HG03097 (cell line): ENCODE data around the gene SPSB2.

Experiments
- ATAC-seq: cut with Tn5 transposase; IDR thresholded peaks from one replicate; pipeline ENCODE4 v1.9.1; 2021; ENCODE audit not compliant: unreplicated experiment, low FRiP score

Gene SPSB2

GRCh38 chr12:6834873-6835272 lies 38.2 kb downstream of the SPSB2 start:
- ATAC-seq = no peak

GRCh38 chr12:6834254-6834653 lies 38.8 kb downstream of the SPSB2 start:
- no peak for ATAC-seq

GRCh38 chr12:6833189-6833890 lies 39.8 kb downstream of the SPSB2 start:
- ATAC-seq = no peak

- no peak for ATAC-seq
Observed at GRCh38 chr12:6832125-6832524, 41.0 kb downstream of the SPSB2 start.

GRCh38 chr12:6831450-6831995 lies 41.6 kb downstream of the SPSB2 start:
- ATAC-seq = no peak

- ATAC-seq = no peak
Observed at GRCh38 chr12:6830999-6831398, 42.1 kb downstream of the SPSB2 start.

GRCh38 chr12:6830286-6830890 lies 42.7 kb downstream of the SPSB2 start:
- no peak for ATAC-seq

GRCh38 chr12:6829536-6830220 lies 43.4 kb downstream of the SPSB2 start:
- no peak for ATAC-seq

- ATAC-seq = no peak
Observed at GRCh38 chr12:6828781-6829535, 44.1 kb downstream of the SPSB2 start.

- no peak for ATAC-seq
Observed at GRCh38 chr12:6827982-6828780, 44.9 kb downstream of the SPSB2 start, which contains the start of gene P3H3. Gene P3H3 (plus strand): TSS chr12:6828407. CDS start chr12:6828441, 34 bp downstream.

GRCh38 chr12:6827437-6827911 lies 45.6 kb downstream of the SPSB2 start:
- no peak for ATAC-seq

GRCh38 chr12:6826734-6827436 lies 46.2 kb downstream of the SPSB2 start:
- ATAC-seq = no peak

- ATAC-seq = no peak
Observed at GRCh38 chr12:6826125-6826733, 46.9 kb downstream of the SPSB2 start.

- ATAC-seq = no peak
Observed at GRCh38 chr12:6825398-6826124, 47.5 kb downstream of the SPSB2 start.

- ATAC-seq = no peak
Observed at GRCh38 chr12:6824901-6825381, 48.2 kb downstream of the SPSB2 start.

- ATAC-seq = no peak
Observed at GRCh38 chr12:6824085-6824775, 48.9 kb downstream of the SPSB2 start.
